Measurements from ENCODE around the gene ZNFX1.
"Not testable (repeated sequence)": the region's sequence is repeated elsewhere in the genome, so short reads cannot be mapped to it uniquely, and the experiment has no call there.

The ZNFX1 gene

DNA sequence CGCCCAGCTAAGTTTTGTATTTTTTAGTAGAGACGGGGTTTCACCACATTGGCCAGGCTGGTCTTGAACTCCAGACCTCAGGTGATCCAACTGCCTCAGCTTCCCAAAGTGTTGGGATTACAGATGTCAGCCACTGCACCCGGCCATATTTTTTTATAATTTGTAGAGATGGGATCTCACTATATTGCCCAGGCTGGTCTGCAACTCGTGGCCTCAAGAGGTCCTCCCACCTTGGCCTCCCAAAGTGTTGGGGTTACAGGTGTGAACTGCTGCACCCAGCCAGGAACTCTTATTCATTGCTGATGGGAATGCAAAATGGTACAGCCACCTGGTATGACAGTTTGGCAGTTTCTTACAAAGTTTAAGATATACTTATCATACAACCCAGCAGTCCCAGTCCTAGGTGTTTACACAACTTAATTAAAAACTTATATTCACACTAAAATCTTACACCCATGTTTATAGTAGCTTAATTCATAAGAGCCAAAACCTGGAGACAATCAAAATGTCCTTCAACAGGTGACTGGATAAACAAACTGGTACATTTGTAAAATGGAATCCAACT is 78.0 kb downstream of the ZNFX1 start:
- no peak for DNase-seq

DNA sequence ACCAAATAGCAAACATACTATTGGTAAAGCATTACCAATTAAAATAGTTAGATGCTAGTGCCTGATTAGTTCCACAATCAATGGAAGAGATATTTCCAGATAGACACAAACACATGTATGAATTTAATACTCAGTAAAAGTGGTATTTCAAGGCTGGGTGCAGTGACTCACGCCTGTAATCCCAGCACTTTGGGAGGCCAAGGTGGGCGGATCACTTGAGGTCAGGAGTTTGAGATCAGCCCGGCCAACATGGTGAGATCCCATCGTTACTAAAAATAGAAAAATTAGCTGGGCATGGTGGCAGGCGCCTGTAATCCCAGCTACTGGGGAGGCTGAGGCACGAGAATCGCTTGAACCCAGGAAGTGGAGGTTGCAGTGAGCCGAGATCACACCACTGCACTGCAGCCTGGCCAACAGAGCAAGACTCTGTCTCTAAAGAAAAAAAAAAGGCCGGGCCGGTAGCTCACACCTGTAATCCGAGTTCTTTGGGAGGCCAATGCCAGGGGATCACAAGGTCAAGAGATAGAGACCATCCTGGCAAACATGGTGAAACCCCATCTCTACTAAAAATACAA is 84.8 kb downstream of the ZNFX1 start:
- DNase-seq = not testable (repeated sequence)
